ENCODE data around the gene LRCH1.
"Not testable (repeated sequence)": the region's sequence is repeated elsewhere in the genome, so short reads cannot be mapped to it uniquely, and the experiment has no call there.

LRCH1 gene

GRCh38 chr13:46761174-46761573, 208.2 kb downstream of the LRCH1 start:
- DNase-seq: no peak

GRCh38 chr13:46761866-46762265, 208.9 kb downstream of the LRCH1 start:
- DNase-seq: no peak

DNA sequence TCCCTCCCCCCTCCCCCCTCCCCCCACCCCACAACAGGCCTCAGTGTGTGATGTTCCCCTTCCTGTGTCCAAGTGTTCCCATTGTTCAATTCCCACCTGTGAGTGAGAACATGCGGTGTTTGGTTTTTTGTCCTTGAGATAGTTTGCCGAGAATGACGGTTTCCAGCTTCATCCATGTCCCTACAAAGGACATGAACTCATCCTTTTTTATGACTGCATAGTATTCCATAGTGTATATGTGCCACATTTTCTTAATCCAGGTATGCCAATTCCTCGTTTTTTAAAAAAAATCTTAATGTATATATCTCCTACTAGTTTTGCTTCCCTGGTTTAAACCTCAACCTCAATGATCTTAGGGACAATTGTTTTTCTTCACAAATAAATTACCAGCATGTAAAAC, 217.0 kb downstream of the LRCH1 start:
- not testable (repeated sequence) for DNase-seq

GRCh38 chr13:46771693-46772092, 218.7 kb downstream of the LRCH1 start:
- no peak for DNase-seq

DNA sequence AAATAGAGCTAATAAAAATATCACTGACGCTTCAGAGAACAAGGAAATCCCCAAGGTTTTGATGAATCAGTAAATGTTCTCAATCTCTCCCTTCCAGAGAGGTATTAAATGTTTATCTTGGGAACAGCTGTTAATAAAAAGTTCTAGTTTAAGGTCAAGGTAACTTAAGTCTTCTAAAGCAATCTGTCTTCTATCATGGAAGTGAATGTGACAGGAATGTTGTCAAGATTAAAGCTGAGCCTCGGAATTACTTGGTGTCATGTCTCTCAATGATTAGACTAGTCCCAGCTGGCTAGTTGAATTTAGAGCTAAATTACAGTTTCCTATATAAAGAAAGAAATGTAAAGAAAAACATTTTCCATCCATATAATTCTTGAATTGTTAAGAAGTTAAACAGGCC, 220.6 kb downstream of the LRCH1 start:
- DNase-seq: no peak

- DNase-seq: no peak
These were observed 222.6 kb downstream of the LRCH1 start for GRCh38 chr13:46775385-46776107.

DNA sequence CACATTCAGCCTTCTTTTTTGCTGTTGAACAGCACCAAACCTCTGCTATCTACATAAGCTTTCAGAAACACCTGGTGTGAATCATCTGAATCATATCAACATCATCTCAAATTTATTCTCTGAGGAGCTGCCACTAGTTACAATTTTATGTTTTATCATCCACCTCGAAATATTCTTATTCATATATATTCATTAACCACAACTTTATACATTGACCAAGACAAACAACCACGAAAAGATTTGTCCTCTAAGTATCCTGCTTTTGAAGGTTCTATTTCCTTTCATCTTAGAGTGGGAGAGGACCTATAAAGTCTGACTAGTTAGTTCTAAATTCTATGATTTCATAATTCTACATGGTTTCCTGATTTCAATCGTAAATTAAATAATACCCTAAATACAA, 225.1 kb downstream of the LRCH1 start:
- no peak for DNase-seq

GRCh38 chr13:46778890-46779289, 225.9 kb downstream of the LRCH1 start:
- DNase-seq: no peak

- no peak for DNase-seq
These were observed 229.1 kb downstream of the LRCH1 start for GRCh38 chr13:46782066-46782465.

DNA sequence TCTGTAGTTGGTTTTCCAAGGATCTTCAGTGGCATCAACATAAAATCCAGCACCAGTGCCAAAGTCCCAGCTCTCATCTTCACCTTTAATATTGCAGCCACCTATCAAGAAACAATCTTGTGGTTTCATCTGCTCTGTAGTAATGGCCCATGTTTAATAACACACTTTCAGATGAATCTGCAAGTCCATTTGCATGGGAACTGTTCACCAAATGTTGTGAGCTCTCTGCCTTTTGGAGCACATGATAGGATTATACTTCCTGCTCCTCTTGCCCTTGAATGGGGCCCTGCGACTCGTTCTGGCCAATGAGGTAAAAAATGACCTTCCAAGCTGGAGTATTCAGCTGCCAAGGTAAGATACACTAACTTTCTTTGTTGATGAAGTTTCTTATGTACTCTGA, 229.7 kb downstream of the LRCH1 start:
- no peak for DNase-seq

GRCh38 chr13:46783504-46783903, 230.5 kb downstream of the LRCH1 start:
- no peak for DNase-seq

- no peak for DNase-seq
These were observed 242.4 kb downstream of the LRCH1 start for GRCh38 chr13:46795321-46795720.

GRCh38 chr13:46796129-46796514, 243.2 kb downstream of the LRCH1 start:
- DNase-seq: no peak

DNA sequence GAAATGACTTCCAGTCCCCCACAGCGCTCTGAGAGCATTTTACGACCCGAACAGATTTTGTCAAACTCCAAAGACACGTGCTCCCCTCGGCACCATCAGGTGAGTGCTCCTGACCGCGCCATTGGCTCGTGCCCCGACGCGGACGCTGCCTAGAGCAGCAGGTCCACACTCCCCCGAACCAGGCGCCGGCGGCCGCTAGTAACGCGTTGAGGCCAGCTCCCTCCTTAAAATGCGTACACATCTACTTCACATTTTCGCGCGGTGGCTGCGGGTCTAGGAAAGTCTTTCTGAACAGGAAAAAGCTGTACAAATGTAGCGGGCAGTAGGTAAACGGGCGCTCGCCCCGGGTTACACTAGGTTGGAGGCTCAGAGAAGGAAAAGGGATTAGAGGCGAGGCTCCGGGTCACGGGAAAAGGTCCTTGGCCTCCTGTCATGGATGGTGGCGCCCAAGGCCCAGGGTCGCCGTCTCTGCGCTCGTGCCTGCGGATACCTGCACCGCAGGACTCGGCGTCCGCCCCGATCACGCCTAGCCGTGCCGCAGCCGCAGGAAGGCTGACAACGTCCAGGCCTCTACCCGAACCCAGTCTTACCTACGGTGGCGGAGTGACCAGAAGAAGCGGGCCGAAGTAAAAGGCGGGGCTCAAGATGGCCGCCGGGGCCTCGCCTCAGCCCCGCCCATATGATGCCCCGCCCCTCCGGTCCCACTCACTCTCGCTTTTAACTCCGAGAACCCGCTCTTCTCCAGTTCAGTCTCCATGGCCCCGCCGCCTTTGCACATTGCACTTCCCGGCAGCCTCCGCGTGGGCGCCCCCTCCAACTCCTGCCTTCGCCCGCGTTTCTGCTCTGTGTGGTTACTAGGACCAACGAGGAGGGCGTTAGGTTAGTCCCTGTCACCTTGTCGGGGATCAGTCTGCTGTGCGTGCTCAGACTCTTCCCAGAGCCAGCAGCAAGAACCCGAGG, 243.8 kb downstream of the LRCH1 start, which contains the start of gene ESD:
Gene ESD, minus strand, starts transcription at position 647 of the 960 bp plus-strand sequence. CDS start 5,748 bp downstream, outside the sequence.
- DNase-seq: peak; percentile 89 to 90

GRCh38 chr13:46797501-46798237, 244.7 kb downstream of the LRCH1 start:
- DNase-seq: no peak

GRCh38 chr13:46799139-46799538, 246.2 kb downstream of the LRCH1 start:
- no peak for DNase-seq

- DNase-seq: no peak
These were observed 248.9 kb downstream of the LRCH1 start for GRCh38 chr13:46801858-46802257.
